Lung (tissue), 12 donors: ENCODE measurements around the gene CAPN11. TPM values are rescaled to one million over a fixed set of nuclear protein-coding genes. Genes with fewer than 3 reads are reported as not detected.

ENCODE experiments used
- ATAC-seq: fragments of 200-7000 bp; cut with Tn5 transposase; one replicate; pipeline ENCODE4 v1.9.1; 2020; ENCODE audit warnings: moderate number of reproducible peaks; ENCODE audit not compliant: insufficient read depth, low FRiP score
- DNase-seq, 3 donors: peaks; one replicate each; pipeline ENCODE4 v3.0.0-alpha.2; 2013 to 2017
- H3K27ac ChIP-seq, 2 donors: one replicate each; pipeline ENCODE4 v1.5.1; 2013; ENCODE audit warnings: mild to moderate bottlenecking in 2 of 2, moderate library complexity in 2 of 2, control low read depth in 1 of 2, inconsistent platforms in 1 of 2, low read depth in 1 of 2, low read length in 1 of 2
- H3K27me3 ChIP-seq, 3 donors: one replicate each; pipeline ENCODE4 v1.5.1; 2013; ENCODE audit warnings: low read length in 2 of 3; ENCODE audit not compliant: control insufficient read depth in 3 of 3, insufficient read depth in 3 of 3
- H3K36me3 ChIP-seq, 4 donors: one replicate each; pipeline ENCODE4 v1.5.1; 2013; ENCODE audit warnings: low read length in 4 of 4, mild to moderate bottlenecking in 1 of 4, moderate library complexity in 1 of 4; ENCODE audit not compliant: control insufficient read depth in 4 of 4, insufficient read depth in 4 of 4
- H3K4me1 ChIP-seq, 5 donors: one replicate each; pipeline ENCODE4 v1.5.1; 2013; ENCODE audit warnings: low read length in 5 of 5, mild to moderate bottlenecking in 2 of 5, moderate library complexity in 1 of 5; ENCODE audit not compliant: control insufficient read depth in 5 of 5, insufficient read depth in 5 of 5
- H3K4me3 ChIP-seq: one replicate; pipeline ENCODE4 v1.5.1; 2013; ENCODE audit warnings: mild to moderate bottlenecking, control low read depth, moderate library complexity
- H3K9ac ChIP-seq, 2 donors: one replicate each; pipeline ENCODE4 v1.5.1; 2013; ENCODE audit warnings: low read length in 2 of 2, control low read depth in 1 of 2; ENCODE audit not compliant: insufficient read depth in 1 of 2
- H3K9me3 ChIP-seq, 4 donors: one replicate each; pipeline ENCODE4 v1.5.1; 2013; ENCODE audit warnings: low read length in 3 of 4, mild to moderate bottlenecking in 1 of 4, moderate library complexity in 1 of 4; ENCODE audit not compliant: control insufficient read depth in 4 of 4, insufficient read depth in 3 of 4
- WGBS, 2 donors: extraction: QIAGEN DNeasy Blood & Tissue Kit; methylation state at CpG; one replicate each; pipeline ENCODE4 v1.1.7; 2013; 5-methylcytosine and 5-hydroxymethylcytosine counted together
- polyA plus RNA-seq, 2 donors: library from polyadenylated mRNA; stranded (reverse); fragments of 200-250 nt; gene quantifications; one replicate each; pipeline ENCODE4 v1.2.1, GENCODE V29; 2013
- total RNA-seq, 2 donors: library from RNA; depleted of rRNA in 1 of 2; stranded (reverse); fragments of >200 nt in 1 of 2; gene quantifications; one replicate each; pipeline ENCODE4 v1.2.1, GENCODE V29; 2014 to 2021
- TF ChIP-seq, protein P1 (sequence below): IDR thresholded peaks from 2 replicates; pipeline ENCODE4 v1.5.1; 2012; ENCODE audit warnings: mild to moderate bottlenecking; ENCODE audit errors: control extremely low read depth, extremely low read depth
- donor health status: control.
- donor health status: control.
- donor health status: Bipolar disorder and iron deficiency.
- donor health status: healthy.
- donor health status: DM: yes; HTN: yes; CAD: no.

The CAPN11 gene
- total and polyA plus RNA-seq, 4 donors = 0.07 to 0.30 (median 0.15) TPM; not detected in 1

GRCh38 chr6:44186635-44187025, 28.0 kb downstream of the CAPN11 start:
- no peaks in the 10 kb centered on the region for H3K27me3 ChIP-seq
- H3K27ac ChIP-seq = no peak overlapping the region
- H3K4me3 ChIP-seq = no peak overlapping the region
- H3K4me1 ChIP-seq = peaks cover 0 to 4% (median 0%) of the 10 kb centered on the region in 5 donors
- ATAC-seq (no peak), DNase-seq (no peak)
- WGBS, 2 donors = 70 to 84% methylated on average over 7 of the region's 7 CpGs
- H3K9me3 ChIP-seq = no peaks in the 10 kb centered on the region
- no peak overlapping the region for H3K9ac ChIP-seq
- TF ChIP-seq, protein P1, sequence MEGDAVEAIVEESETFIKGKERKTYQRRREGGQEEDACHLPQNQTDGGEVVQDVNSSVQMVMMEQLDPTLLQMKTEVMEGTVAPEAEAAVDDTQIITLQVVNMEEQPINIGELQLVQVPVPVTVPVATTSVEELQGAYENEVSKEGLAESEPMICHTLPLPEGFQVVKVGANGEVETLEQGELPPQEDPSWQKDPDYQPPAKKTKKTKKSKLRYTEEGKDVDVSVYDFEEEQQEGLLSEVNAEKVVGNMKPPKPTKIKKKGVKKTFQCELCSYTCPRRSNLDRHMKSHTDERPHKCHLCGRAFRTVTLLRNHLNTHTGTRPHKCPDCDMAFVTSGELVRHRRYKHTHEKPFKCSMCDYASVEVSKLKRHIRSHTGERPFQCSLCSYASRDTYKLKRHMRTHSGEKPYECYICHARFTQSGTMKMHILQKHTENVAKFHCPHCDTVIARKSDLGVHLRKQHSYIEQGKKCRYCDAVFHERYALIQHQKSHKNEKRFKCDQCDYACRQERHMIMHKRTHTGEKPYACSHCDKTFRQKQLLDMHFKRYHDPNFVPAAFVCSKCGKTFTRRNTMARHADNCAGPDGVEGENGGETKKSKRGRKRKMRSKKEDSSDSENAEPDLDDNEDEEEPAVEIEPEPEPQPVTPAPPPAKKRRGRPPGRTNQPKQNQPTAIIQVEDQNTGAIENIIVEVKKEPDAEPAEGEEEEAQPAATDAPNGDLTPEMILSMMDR = no peak
- no peaks in the 10 kb centered on the region for H3K36me3 ChIP-seq

DNA sequence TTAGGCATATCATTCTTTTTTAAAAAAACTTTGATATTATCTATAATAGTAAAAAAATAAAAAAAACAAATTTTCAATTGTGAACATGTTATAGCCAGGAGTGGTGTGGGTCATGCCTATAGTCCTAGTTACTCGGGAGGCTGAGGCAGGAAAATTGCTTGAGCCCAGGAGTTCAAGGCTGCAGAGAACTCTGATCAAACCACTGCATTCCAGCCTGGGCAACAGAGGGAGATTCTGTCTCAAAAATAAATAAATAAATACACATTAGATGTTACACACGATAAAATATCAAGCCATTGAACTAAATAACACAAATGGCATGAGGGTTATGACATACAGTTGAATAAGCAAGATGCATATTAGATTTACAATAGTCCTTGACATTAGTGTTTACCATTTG, 30.2 kb downstream of the CAPN11 start:
- H3K4me3 ChIP-seq = no peak overlapping the region
- no peaks in the 10 kb centered on the region for H3K27me3 ChIP-seq
- no peaks in the 10 kb centered on the region for H3K9me3 ChIP-seq
- peaks cover 0 to 10% (median 0%) of the 10 kb centered on the region in 5 donors for H3K4me1 ChIP-seq
- no peak overlapping the region for H3K9ac ChIP-seq
- H3K27ac ChIP-seq = no peak overlapping the region
- 84 to 91% methylated on average over 2 of the region's 2 CpGs for WGBS, 2 donors
- TF ChIP-seq, protein P1 = no peak
- ATAC-seq (no peak), DNase-seq (no peak)
- no peaks in the 10 kb centered on the region for H3K36me3 ChIP-seq

- Histone ChIP-seq H3K9me3 (no peaks in the 10 kb centered on the region), H3K36me3 (no peaks in the 10 kb centered on the region), H3K4me1 (peaks cover 0 to 10% (median 0%) of the 10 kb centered on the region in 5 donors), H3K9ac (no peak overlapping the region), H3K27ac (no peak overlapping the region), H3K4me3 (no peak overlapping the region), H3K27me3 (no peaks in the 10 kb centered on the region)
- TF ChIP-seq, protein P1 = no peak
- DNase-seq (no peak), ATAC-seq (no peak)
- WGBS, 2 donors = 66 to 81% methylated on average over 2 of the region's 2 CpGs
These were observed 30.6 kb downstream of the CAPN11 start for GRCh38 chr6:44189257-44189656.

DNA sequence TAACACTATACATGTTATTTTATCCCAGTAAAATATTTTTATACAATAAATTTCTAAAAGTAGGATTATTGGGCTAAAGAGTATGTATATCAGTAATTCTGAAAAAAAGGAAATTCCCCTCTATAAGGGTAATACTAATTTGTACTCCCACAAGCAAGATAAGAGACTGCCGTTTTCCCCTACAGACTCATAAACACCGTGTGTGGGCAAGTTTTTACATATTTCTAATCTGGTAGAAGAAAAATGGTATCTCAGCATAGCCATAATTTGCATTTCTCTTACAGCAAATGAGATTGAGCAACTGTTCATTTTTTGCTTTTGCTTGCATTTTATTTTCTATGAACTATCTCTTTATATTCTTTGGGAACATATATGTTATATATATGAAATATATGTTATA, 32.1 kb downstream of the CAPN11 start:
- Histone ChIP-seq H3K9me3 (no peaks in the 10 kb centered on the region), H3K27ac (no peak overlapping the region), H3K4me3 (no peak overlapping the region), H3K27me3 (no peaks in the 10 kb centered on the region), H3K4me1 (peaks cover 0 to 10% (median 0%) of the 10 kb centered on the region in 5 donors), H3K36me3 (no peaks in the 10 kb centered on the region), H3K9ac (no peak overlapping the region)
- no peak for DNase-seq
- no peak for ATAC-seq
- WGBS, 2 donors = 39 to 53% methylated on average over 2 of the region's 2 CpGs
- TF ChIP-seq, protein P1 = no peak
